Measurements from ENCODE around the gene PACRG. TPM values are rescaled to one million over a fixed set of nuclear protein-coding genes. Genes with fewer than 3 reads are reported as not detected.

PACRG gene
- total RNA-seq, 1 experiment from 2014 or later = 0.59 TPM

DNA sequence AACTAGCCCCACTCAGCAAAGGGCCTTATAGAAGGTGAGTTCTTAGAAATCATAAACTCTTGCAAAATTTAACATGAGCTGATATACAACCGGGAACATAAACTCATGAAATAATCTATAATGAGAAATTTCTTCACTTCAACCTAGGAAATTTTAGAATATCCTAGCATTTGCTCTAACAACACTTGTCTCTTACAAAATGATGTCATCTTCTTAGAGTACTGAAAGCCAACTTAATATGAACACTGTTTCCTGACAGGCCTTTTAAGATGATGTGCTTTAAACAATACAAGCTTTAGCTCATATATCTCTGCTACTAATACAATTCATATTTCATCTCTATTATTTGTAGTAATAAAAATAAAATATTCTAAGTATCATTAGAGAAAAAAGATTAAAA is 932 bp downstream of the PACRG start:
- DNase-seq (ENCODE audit: low read depth, low spot score) (no peak), ATAC-seq (no peak)
- H3K9me3 ChIP-seq (ENCODE audit: control insufficient read depth, insufficient read depth, low read depth, low read length) = no peaks in the 10 kb centered on the region
- H3K4me3 ChIP-seq (ENCODE audit: low read depth in 2 of 2, low read length in 2 of 2) = peak overlapping the region; percentile 72 to 79
- intact Hi-C loops (cut with micrococcal nuclease; ENCODE audit: unreplicated experiment) = no loop called here
- TF ChIP-seq, protein P1, sequence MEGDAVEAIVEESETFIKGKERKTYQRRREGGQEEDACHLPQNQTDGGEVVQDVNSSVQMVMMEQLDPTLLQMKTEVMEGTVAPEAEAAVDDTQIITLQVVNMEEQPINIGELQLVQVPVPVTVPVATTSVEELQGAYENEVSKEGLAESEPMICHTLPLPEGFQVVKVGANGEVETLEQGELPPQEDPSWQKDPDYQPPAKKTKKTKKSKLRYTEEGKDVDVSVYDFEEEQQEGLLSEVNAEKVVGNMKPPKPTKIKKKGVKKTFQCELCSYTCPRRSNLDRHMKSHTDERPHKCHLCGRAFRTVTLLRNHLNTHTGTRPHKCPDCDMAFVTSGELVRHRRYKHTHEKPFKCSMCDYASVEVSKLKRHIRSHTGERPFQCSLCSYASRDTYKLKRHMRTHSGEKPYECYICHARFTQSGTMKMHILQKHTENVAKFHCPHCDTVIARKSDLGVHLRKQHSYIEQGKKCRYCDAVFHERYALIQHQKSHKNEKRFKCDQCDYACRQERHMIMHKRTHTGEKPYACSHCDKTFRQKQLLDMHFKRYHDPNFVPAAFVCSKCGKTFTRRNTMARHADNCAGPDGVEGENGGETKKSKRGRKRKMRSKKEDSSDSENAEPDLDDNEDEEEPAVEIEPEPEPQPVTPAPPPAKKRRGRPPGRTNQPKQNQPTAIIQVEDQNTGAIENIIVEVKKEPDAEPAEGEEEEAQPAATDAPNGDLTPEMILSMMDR (IDR thresholded peaks at IDR 0.05) = no peak
- TF ChIP-seq POLR2AphosphoS5 (IDR thresholded peaks at IDR 0.05; ENCODE audit: low read depth, low read length) (no peak), TCF7L2 (IDR thresholded peaks at IDR 0.05; ENCODE audit: low read depth, low read length) (no peak), SIN3A (IDR thresholded peaks at IDR 0.05; ENCODE audit: borderline replicate concordance, insufficient read depth, low read depth, low read length) (no peak)
- TF ChIP-seq, protein P2, sequence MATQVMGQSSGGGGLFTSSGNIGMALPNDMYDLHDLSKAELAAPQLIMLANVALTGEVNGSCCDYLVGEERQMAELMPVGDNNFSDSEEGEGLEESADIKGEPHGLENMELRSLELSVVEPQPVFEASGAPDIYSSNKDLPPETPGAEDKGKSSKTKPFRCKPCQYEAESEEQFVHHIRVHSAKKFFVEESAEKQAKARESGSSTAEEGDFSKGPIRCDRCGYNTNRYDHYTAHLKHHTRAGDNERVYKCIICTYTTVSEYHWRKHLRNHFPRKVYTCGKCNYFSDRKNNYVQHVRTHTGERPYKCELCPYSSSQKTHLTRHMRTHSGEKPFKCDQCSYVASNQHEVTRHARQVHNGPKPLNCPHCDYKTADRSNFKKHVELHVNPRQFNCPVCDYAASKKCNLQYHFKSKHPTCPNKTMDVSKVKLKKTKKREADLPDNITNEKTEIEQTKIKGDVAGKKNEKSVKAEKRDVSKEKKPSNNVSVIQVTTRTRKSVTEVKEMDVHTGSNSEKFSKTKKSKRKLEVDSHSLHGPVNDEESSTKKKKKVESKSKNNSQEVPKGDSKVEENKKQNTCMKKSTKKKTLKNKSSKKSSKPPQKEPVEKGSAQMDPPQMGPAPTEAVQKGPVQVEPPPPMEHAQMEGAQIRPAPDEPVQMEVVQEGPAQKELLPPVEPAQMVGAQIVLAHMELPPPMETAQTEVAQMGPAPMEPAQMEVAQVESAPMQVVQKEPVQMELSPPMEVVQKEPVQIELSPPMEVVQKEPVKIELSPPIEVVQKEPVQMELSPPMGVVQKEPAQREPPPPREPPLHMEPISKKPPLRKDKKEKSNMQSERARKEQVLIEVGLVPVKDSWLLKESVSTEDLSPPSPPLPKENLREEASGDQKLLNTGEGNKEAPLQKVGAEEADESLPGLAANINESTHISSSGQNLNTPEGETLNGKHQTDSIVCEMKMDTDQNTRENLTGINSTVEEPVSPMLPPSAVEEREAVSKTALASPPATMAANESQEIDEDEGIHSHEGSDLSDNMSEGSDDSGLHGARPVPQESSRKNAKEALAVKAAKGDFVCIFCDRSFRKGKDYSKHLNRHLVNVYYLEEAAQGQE (IDR thresholded peaks at IDR 0.05; ENCODE audit: insufficient read depth in 1 of 2, low read depth in 2 of 2, low read length in 1 of 2) = no peak
- CTCF ChIA-PET = interaction anchor here (0.5 to 0.6 kb wide), 2 partner anchors 25 to 689 kb away, joined by 3 read pairs; no protein-coding TSS in a partner anchor
- no peaks in the 10 kb centered on the region for H3K36me3 ChIP-seq (ENCODE audit: control insufficient read depth, insufficient read depth, low read length)
- POLR2A ChIA-PET = no interaction called here
- peak overlapping the region; percentile 56; the same call in 1 of the 2 replicates for H3K27ac ChIP-seq (ENCODE audit: low read length)
- no TSS peak for BruUV-seq (replicated peaks)
- H3K4me1 ChIP-seq (ENCODE audit: control insufficient read depth, insufficient read depth, low read length) = peaks cover 9% of the 10 kb centered on the region
- in situ Hi-C loops (cut with HindIII; ENCODE audit: low pct_unique_long_range_greater_than_20kb, low sequenced_read_pairs) = no loop called here
- H3K27me3 ChIP-seq (ENCODE audit: control insufficient read depth, insufficient read depth, low read length) = no peaks in the 10 kb centered on the region

DNA sequence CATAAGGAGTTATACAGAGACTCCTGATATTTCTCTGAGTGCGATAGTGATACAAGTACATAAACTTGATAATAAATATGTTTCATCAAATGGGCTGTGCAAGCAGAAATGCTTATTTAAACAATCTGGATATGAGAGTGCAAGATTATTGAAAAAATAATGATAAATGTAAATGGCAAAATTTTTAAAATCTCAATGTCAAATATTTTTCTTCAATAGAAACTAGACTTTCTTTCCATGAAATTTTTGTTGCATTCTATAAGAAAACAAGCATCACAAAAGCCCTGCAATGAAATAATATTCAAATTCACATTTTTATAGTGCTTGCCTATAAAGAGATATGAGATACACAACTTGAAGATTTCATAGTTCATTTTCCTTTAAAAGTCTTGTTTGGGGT is 2.7 kb downstream of the PACRG start:
- no TSS peak for BruUV-seq (replicated peaks)
- intact Hi-C loops (cut with micrococcal nuclease; ENCODE audit: unreplicated experiment) (no loop called here), in situ Hi-C loops (cut with HindIII; ENCODE audit: low pct_unique_long_range_greater_than_20kb, low sequenced_read_pairs) (no loop called here)
- POLR2A ChIA-PET = no interaction called here
- ATAC-seq (no peak), DNase-seq (ENCODE audit: low read depth, low spot score) (no peak)
- Histone ChIP-seq H3K27me3 (ENCODE audit: control insufficient read depth, insufficient read depth, low read length) (no peaks in the 10 kb centered on the region), H3K4me3 (ENCODE audit: low read depth in 2 of 2, low read length in 2 of 2) (no peak overlapping the region), H3K9me3 (ENCODE audit: control insufficient read depth, insufficient read depth, low read depth, low read length) (no peaks in the 10 kb centered on the region), H3K36me3 (ENCODE audit: control insufficient read depth, insufficient read depth, low read length) (no peaks in the 10 kb centered on the region), H3K4me1 (ENCODE audit: control insufficient read depth, insufficient read depth, low read length) (peaks cover 9% of the 10 kb centered on the region), H3K27ac (ENCODE audit: low read length) (no peak overlapping the region)
- CTCF ChIA-PET = no interaction called here
- TF ChIP-seq POLR2AphosphoS5 (IDR thresholded peaks at IDR 0.05; ENCODE audit: low read depth, low read length) (no peak), TCF7L2 (IDR thresholded peaks at IDR 0.05; ENCODE audit: low read depth, low read length) (no peak), SIN3A (IDR thresholded peaks at IDR 0.05; ENCODE audit: borderline replicate concordance, insufficient read depth, low read depth, low read length) (no peak)
- TF ChIP-seq, protein P2 (IDR thresholded peaks at IDR 0.05; ENCODE audit: insufficient read depth in 1 of 2, low read depth in 2 of 2, low read length in 1 of 2) = no peak
- TF ChIP-seq, protein P1 (IDR thresholded peaks at IDR 0.05) = no peak
